GM21528 (cell line): ENCODE measurements around the gene GUCY2D.
"Not testable (repeated sequence)": the region's sequence is repeated elsewhere in the genome, so short reads cannot be mapped to it uniquely, and the experiment has no call there.

Source experiments
- ATAC-seq: cut with Tn5 transposase; IDR thresholded peaks from one replicate; pipeline ENCODE4 v1.9.1; 2021; ENCODE audit warnings: mild to moderate bottlenecking, moderate library complexity; ENCODE audit not compliant: unreplicated experiment, low FRiP score

GUCY2D gene

GRCh38 chr17:8015236-8015956 lies 13.0 kb downstream of the GUCY2D start:
- no peak for ATAC-seq

DNA sequence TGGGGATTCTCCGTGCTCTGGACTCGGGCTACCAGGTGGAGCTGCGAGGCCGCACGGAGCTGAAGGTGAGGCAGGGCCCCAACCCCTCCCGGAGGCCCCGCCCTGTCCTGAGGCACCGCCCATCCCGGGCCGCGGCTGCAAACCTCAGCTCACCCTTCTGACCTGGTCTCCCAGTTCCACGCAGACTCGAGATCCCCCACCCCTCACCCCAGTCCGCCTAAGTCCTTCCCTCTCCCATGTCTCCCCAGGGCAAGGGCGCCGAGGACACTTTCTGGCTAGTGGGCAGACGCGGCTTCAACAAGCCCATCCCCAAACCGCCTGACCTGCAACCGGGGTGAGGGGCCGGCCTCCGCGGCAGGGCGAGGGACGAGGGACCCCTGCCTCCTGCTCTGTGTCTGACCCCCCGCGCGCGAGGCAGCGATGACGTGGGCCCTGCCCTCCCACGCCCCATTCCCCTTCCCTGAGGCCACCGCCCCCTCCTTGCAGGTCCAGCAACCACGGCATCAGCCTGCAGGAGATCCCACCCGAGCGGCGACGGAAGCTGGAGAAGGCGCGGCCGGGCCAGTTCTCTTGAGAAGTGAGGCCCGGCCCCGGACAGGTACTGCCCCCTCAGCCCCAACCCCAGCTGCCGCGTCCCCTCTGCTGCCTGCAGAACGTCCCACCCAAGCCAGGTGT lies 13.7 kb downstream of the GUCY2D start:
- ATAC-seq = no peak

DNA sequence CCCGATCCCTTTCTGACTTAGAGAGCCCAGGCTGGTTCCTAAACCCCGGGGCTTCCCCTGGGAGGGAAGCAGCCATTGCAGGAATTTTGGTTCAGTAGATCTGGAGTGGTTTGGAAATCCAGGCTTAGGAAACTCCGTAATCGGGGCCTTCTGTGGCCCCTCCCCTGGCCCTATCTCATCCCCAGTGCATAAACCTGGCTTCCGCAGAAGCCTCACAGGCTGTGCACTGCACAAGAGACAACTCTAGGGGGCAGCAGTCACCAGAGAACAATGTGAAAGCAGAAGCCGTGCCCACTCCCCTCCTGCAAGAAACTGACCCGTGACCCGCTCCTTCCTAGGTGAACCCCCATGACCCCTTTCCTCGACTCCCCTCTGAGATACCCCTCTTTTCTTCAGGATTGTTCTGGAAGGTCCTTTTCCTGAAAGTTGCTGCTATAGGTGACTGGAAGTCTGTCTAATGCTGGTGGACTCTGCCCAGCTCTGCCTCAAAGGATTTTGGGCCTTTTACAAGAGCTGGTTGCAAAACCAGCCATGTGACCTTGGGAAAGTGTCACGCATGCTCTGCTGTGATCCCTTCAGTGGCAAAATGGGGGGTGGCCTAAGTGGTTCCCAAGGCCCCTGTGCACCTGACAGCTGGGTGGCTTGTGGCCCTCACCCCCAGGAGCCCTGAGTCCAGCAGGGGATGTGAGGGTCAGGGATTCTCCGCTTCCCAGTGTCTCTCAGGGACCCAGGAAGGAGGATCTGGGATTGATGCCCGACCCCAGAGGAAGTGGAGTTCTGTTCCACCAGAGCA lies 14.4 kb downstream of the GUCY2D start:
- no peak for ATAC-seq

DNA sequence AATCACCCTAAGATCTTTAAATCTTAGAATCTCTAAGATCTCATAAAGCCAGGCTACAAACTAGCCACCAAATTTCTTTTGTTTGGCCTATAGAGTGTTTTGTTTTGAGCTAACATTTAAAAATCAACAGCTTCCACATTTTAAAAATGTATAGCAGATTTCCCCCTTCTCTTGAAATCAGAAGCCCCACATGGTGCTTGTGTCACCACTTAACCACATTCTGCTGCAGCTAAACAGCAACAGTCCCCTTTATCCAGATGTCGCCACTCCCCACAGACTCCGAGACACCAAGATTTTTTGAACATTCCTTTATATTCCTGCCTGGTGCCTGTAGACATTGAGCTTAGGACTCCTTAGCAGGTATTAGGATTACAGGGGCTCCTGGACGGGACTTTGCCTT lies 16.0 kb downstream of the GUCY2D start:
- no peak for ATAC-seq

- ATAC-seq = no peak
Measured at GRCh38 chr17:8019166-8019565, 16.8 kb downstream of the GUCY2D start.

- no peak for ATAC-seq
Measured at GRCh38 chr17:8019665-8020650, 17.5 kb downstream of the GUCY2D start.

DNA sequence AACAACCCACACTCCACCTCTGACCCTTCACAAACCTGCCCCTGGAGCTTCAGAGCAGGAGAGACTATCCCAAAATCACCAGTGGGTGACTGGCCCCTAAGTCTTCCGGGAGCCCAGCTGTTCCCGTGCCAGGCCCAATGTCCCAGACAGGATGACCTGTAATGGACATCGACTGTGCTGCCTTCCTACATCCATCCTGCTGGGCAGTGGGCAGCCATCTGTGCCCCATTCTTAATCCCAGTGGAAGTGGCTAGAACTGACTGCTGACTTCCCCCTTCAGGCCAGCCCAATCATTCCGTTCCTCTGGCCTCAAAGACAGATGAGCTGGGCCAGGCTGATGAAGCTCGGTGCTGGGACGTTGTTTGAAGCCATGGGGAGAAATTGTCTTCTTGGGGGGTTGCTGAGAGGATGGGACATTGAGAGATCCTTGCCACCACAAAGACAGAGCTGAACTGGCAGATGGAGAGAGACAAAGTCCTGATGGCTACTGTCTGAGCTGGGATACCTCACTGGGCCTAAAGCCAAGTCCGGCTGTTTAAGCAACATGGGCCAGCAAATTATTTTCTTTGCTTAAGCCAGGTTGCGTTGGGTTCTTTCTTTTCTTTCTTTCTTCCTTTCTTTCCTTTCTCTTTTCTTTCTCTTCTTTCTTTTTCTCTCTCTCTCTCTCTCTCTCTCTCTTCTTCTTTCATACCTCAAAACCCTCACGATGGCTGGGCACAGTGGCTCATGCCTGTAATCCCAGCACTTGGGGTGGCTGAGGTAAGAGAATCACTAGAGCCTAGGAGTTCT lies 18.6 kb downstream of the GUCY2D start:
- no peak for ATAC-seq

- ATAC-seq = no peak
Measured at GRCh38 chr17:8021565-8022359, 19.3 kb downstream of the GUCY2D start.

GRCh38 chr17:8022360-8023003 lies 20.1 kb downstream of the GUCY2D start:
- no peak for ATAC-seq

DNA sequence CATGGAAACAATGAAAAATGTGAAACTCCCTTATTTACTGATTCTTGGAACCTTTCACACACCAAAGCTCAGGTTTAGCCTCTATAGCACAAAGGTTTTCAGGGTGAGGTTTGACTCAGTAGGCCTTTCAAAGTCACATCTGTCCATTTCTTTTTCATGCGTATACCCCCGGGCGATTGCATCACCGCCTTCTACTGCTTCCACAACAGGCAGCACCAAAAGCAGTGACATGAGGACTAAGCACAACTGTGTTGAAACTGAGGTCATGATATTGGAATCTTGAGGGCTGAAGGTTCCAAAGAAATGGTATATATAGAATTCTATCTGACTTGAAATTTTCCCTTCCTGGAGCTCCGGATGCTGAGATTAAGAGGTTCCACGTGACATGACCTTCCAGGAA lies 21.7 kb downstream of the GUCY2D start:
- ATAC-seq = not testable (repeated sequence)

DNA sequence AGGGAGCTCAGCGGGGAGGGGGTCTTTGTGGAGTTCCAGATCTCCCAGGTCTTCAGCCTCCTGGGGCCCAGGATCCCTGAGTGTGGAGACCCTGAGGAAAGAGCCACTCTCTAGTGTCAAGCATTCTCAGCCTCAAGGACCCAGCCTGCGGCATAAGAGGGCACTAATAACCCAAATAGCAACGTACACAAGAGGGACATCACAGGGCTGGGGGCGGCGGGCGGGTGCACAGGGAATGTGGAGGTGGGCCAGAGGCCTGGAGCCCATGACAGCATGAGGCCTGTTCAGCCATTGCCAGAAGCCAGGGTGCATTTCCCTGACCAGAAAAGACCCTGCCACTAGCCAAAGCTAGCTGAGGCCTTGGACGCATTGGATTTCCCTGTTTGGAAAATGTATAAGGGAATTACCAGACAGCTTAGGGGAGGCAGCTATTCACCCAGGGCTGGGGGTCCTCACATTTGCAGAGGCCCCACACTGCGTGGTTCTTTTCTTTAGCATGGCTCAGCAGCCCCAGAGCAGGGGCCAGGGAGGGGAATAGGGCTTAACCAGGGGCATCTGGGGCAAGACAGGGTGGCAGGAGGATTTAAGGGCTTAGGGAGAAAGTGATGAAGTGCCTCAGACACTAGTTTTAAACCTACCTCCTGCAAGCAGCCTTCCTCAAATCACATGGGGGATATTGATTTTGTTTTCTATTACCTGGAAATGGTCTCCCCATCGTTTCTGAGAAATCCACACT lies 22.9 kb downstream of the GUCY2D start:
- no peak for ATAC-seq

GRCh38 chr17:8029121-8029520 lies 26.7 kb downstream of the GUCY2D start:
- no peak for ATAC-seq

DNA sequence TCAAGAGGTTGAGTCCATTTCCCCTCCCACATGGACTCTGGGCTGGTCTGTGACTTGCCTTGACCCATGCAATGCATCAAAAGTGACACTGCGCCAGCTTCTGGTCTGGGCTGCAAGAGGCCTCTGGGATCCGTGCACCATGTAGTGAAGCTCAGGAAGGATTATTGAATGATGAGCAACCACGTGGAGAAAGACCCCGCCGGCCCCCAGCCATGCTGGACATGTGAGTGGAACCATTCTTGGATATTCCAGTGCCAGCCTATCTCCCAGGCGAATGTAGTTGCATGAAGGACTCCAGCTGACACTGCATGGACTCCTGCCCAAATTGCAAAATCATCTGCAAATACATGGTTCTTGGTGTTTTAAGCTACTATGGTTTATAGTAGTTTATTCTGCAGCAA lies 28.8 kb downstream of the GUCY2D start:
- ATAC-seq = no peak

GRCh38 chr17:8031950-8032349 lies 29.5 kb downstream of the GUCY2D start:
- no peak for ATAC-seq

- no peak for ATAC-seq
Measured at GRCh38 chr17:8032442-8032841, 30.0 kb downstream of the GUCY2D start.

DNA sequence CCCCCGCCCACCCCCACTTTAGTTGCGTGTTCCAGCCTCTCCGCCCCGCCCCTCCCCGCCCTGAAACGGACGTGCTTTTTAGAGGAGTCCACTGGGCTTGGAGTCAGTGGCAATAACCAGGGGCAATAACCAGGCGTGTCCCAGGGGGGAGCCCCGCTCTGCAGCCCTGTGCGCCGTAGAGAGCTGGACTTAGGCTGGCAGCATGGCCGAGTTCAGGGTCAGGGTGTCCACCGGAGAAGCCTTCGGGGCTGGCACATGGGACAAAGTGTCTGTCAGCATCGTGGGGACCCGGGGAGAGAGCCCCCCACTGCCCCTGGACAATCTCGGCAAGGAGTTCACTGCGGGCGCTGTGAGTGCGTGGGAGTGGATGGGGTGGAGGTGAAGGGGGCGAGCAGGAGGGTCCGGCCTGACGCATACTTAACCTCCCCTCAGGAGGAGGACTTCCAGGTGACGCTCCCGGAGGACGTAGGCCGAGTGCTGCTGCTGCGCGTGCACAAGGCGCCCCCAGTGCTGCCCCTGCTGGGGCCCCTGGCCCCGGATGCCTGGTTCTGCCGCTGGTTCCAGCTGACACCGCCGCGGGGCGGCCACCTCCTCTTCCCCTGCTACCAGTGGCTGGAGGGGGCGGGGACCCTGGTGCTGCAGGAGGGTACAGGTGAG lies 36.7 kb downstream of the GUCY2D start, which contains the start of gene ALOX15B:
TSS of gene ALOX15B (plus strand) at position 106 of the 657 bp plus-strand sequence. CDS start at position 203, 97 bp downstream.
- ATAC-seq = no peak

DNA sequence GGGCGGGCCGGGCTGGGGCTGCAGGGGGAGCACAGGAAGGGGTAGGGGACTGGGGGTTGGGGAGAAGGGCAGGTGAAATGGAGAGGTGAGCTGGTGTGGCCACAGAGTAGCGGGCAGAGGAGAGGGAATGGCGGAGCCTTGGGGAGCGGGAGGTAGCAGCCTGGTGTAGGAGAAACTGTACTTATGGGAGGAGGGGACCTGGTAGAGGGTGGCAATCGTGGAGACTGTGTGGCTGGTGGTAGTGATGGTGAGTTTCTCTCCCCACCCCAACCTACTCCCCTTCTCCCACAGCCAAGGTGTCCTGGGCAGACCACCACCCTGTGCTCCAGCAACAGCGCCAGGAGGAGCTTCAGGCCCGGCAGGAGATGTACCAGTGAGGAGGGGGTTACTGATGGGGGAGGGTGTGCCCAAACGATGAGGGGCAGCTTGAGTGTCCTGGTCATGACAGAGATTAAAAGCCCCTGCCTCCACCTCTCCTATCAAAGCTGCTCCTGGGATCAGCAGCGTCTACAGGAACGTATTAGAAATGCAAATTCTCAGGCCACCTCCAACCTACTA lies 37.3 kb downstream of the GUCY2D start:
- no peak for ATAC-seq
